Thoracic aorta (tissue), 2 donors: ENCODE measurements around the gene ERO1B. TPM values are rescaled to one million over a fixed set of nuclear protein-coding genes. Genes with fewer than 3 reads are reported as not detected.

Experiments used
- ATAC-seq: fragments of 150-250 bp; one replicate; pipeline ENCODE4 v1.8.0; 2017; ENCODE audit warnings: low read depth; ENCODE audit not compliant: insufficient number of reproducible peaks, low FRiP score
- DNase-seq: peaks from one replicate; pipeline ENCODE4 v3.0.0-alpha.2; 2020; ENCODE audit warnings: low spot score
- H3K27ac ChIP-seq, 2 donors: fragments of 200-600 bp; sonication (generic); 1 replicate in 1 of 2; 2 replicates in 1 of 2; pipeline ENCODE4 v1.5.1; 2016; ENCODE audit warnings: mild to moderate bottlenecking in 2 of 2, moderate library complexity in 2 of 2
- H3K27me3 ChIP-seq: fragments of 200-600 bp; sonication (generic); replicated peaks from 2 replicates; pipeline ENCODE4 v1.6.0; 2016; ENCODE audit warnings: mild to moderate bottlenecking; ENCODE audit not compliant: insufficient read depth
- H3K36me3 ChIP-seq: fragments of 200-600 bp; sonication (generic); one replicate; pipeline ENCODE4 v1.5.1; 2016
- H3K4me1 ChIP-seq, 2 donors: fragments of 200-600 bp; sonication (generic); 1 replicate in 1 of 2; 2 replicates in 1 of 2; pipeline versions ENCODE4 v1.5.1 to v1.6.0; 2016; ENCODE audit warnings: low read depth in 2 of 2, mild to moderate bottlenecking in 1 of 2; ENCODE audit not compliant: control insufficient read depth in 1 of 2
- H3K4me3 ChIP-seq: fragments of 200-600 bp; sonication (generic); 2 replicates; pipeline ENCODE4 v1.5.1; 2016; ENCODE audit warnings: mild to moderate bottlenecking
- H3K9me3 ChIP-seq: fragments of 200-600 bp; sonication (generic); 2 replicates; pipeline ENCODE4 v1.5.1; 2016
- total RNA-seq, 2 donors: library from RNA; depleted of rRNA; stranded (reverse); fragments of >200 nt; gene quantifications; one replicate each; pipeline versions ENCODE4 v1.1.0 to v1.2.3, GENCODE V29; 2016
- TF ChIP-seq, protein P1 (sequence below): fragments of 200-600 bp; sonication (generic); IDR thresholded peaks from one replicate; pipeline ENCODE4 v1.5.1; 2019; ENCODE audit warnings: antibody characterized with exemption

ERO1B gene
- total RNA-seq, 2 donors from 2014 or later = 20.8 to 33.3 TPM

DNA sequence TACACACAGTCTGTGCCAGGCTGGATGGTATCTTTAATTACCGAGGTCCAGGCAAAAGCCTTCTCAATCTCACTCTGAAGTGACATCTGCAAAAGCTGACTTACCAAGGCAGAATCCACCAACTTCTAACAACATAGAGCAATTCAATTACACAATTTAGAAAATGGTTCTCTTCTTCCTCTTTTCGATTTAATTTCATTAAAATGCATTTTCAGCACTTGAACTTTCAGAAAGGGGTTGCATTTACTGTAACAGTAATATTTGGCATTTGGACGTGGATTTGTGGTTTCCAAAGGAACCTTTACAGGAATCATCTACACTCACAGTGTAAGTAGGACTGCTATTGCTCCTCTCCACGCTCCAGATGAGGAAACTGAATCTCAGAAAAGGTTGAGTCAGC, 53.3 kb downstream of the ERO1B start:
- no peaks in the 10 kb centered on the region for H3K4me1 ChIP-seq
- H3K27me3 ChIP-seq = no peaks in the 10 kb centered on the region
- no peak for ATAC-seq
- H3K27ac ChIP-seq = no peak overlapping the region
- TF ChIP-seq, protein P1, sequence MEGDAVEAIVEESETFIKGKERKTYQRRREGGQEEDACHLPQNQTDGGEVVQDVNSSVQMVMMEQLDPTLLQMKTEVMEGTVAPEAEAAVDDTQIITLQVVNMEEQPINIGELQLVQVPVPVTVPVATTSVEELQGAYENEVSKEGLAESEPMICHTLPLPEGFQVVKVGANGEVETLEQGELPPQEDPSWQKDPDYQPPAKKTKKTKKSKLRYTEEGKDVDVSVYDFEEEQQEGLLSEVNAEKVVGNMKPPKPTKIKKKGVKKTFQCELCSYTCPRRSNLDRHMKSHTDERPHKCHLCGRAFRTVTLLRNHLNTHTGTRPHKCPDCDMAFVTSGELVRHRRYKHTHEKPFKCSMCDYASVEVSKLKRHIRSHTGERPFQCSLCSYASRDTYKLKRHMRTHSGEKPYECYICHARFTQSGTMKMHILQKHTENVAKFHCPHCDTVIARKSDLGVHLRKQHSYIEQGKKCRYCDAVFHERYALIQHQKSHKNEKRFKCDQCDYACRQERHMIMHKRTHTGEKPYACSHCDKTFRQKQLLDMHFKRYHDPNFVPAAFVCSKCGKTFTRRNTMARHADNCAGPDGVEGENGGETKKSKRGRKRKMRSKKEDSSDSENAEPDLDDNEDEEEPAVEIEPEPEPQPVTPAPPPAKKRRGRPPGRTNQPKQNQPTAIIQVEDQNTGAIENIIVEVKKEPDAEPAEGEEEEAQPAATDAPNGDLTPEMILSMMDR = no peak
- H3K9me3 ChIP-seq = no peaks in the 10 kb centered on the region
- no peak overlapping the region for H3K4me3 ChIP-seq
- H3K36me3 ChIP-seq = no peaks in the 10 kb centered on the region
- no peak for DNase-seq

DNA sequence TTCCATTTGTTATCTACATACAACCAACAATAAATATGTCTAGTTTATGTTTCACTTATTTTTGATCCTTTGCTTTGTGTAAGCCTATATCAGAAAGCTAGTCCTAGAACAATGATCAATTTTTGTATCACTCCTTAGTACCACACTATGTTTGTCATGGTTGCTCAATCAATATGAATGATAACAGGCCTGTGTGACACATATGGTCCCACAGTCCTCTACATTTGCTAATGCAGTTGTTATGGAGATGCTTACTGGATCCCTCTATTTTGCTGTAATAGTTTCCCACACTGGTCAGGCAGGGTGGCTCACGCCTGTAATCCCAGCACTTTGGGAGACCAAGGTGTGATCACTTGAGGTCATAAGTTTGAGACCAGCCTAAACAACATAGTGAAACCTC, 59.1 kb downstream of the ERO1B start:
- TF ChIP-seq, protein P1 = no peak
- DNase-seq (no peak), ATAC-seq (no peak)
- Histone ChIP-seq H3K27ac (no peak overlapping the region), H3K9me3 (no peaks in the 10 kb centered on the region), H3K36me3 (peaks cover 5% of the 10 kb centered on the region), H3K27me3 (no peaks in the 10 kb centered on the region), H3K4me3 (no peak overlapping the region), H3K4me1 (no peaks in the 10 kb centered on the region)

DNA sequence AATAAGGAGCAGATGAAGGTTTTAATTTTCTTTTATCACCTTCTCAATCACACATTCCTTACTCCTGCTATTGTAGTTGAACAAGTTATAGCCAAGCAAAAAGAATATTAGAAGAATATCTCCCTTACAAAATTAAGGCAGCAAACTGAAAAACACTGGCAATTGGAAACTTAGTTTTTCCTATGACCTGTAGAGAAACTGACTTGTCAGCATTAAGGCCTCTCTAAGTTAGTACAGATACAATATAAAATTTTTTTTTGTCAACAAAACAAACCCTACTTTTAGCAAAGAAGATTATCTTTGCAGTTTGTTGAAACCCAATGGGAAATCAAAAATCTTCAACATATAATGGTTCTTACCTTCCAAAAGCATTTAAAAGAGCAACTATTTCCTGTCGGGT, 61.3 kb downstream of the ERO1B start:
- Histone ChIP-seq H3K36me3 (peaks cover 5% of the 10 kb centered on the region), H3K4me3 (no peak overlapping the region), H3K27ac (no peak overlapping the region), H3K4me1 (no peaks in the 10 kb centered on the region), H3K27me3 (no peaks in the 10 kb centered on the region), H3K9me3 (no peaks in the 10 kb centered on the region)
- ATAC-seq = no peak
- no peak for DNase-seq
- TF ChIP-seq, protein P1 = no peak

DNA sequence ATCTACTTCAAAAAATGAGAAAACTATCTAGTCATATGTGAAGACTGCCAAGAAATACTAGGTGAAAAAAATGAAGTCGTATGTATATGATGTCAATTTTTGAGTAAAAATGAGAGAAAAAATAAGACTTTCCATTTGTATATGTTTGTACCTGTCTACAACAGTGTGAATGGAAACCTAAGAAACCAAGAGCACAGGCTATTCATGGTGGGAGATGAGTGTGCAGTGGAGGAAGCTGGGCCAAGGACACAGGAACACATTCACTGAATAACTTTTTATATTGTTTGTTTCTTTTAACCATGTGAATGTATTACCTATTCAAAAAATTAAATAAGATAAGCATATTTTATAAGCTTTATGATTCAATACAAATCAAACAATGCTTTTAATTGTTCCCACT, 67.0 kb downstream of the ERO1B start:
- H3K27me3 ChIP-seq = no peaks in the 10 kb centered on the region
- H3K36me3 ChIP-seq = peaks cover 8% of the 10 kb centered on the region
- TF ChIP-seq, protein P1 = no peak
- ATAC-seq (no peak), DNase-seq (no peak)
- no peak overlapping the region for H3K4me3 ChIP-seq
- no peaks in the 10 kb centered on the region for H3K4me1 ChIP-seq
- no peak overlapping the region for H3K27ac ChIP-seq
- no peaks in the 10 kb centered on the region for H3K9me3 ChIP-seq

DNA sequence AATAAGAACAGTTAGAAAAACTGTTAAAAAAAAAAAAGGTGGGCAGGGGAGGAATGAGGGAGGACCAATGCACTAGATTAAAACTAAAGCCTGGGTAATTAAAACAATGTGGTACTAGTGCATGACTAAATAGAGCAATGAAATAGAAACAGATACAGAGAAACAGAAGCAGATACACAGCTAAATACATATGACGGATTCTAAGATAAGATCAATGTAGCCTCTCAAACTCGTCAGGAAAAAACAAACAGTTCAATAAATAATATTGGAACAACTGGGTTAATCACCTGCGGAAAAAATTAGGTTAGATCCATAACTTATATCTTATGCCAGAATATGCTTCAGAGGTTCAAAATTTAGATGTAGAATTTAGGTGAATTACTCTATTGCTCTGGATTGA, 68.2 kb downstream of the ERO1B start:
- H3K36me3 ChIP-seq = peaks cover 2% of the 10 kb centered on the region
- no peaks in the 10 kb centered on the region for H3K4me1 ChIP-seq
- no peak overlapping the region for H3K27ac ChIP-seq
- H3K27me3 ChIP-seq = no peaks in the 10 kb centered on the region
- no peaks in the 10 kb centered on the region for H3K9me3 ChIP-seq
- DNase-seq (no peak), ATAC-seq (no peak)
- TF ChIP-seq, protein P1 = no peak
- no peak overlapping the region for H3K4me3 ChIP-seq
